Fibroblast of lung (primary cell): ENCODE measurements around the gene N4BP2L1.

Experiments
- CTCF ChIP-seq, 2 donors: IDR thresholded peaks in 1 of 2; conservative IDR thresholded peaks in 1 of 2; 1 replicate in 1 of 2; 2 replicates in 1 of 2; pipeline ENCODE4 v1.5.1; 2011 to 2012; ENCODE audit warnings: low read length in 2 of 2, control low read depth in 1 of 2, inconsistent platforms in 1 of 2, low read depth in 1 of 2, mild to moderate bottlenecking in 1 of 2
- EZH2 ChIP-seq: IDR thresholded peaks from 2 replicates; pipeline ENCODE4 v1.5.1; 2012; ENCODE audit warnings: low read length, control low read depth, mild to moderate bottlenecking; ENCODE audit errors: missing control alignments

DNA sequence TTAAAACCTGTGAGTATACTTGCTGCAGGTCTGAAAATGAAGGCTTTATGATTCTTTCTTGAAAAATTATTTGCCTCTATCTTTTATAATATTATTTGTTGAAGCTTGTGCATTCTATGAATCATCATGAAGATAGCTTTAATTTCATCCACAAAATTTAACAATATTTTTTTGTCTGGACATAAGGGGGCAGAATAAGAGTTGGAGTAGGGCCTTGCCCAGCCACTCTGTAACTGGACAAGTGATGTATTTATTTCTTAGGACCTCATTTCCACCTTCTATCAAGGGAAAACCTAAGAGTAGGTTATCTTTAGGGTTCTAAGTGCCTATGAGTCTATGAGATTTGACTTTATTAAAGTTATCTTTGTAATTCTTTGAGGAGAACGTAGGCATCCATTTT is 49.9 kb downstream of the N4BP2L1 start:
- no peak for TF ChIP-seq CTCF (conservative IDR thresholded peaks at IDR 0.05 in 1 of 2, IDR thresholded peaks at IDR 0.05 in 1 of 2; ENCODE audit: low read depth in 1 of 2, low read length in 2 of 2)
- no peak for TF ChIP-seq EZH2
